ENCODE results near the gene ACSBG1.

Gene ACSBG1

GRCh38 chr15:78203346-78204225, 30.8 kb downstream of the ACSBG1 start:
- no peak for DNase-seq (ENCODE audit: low spot score)

DNA sequence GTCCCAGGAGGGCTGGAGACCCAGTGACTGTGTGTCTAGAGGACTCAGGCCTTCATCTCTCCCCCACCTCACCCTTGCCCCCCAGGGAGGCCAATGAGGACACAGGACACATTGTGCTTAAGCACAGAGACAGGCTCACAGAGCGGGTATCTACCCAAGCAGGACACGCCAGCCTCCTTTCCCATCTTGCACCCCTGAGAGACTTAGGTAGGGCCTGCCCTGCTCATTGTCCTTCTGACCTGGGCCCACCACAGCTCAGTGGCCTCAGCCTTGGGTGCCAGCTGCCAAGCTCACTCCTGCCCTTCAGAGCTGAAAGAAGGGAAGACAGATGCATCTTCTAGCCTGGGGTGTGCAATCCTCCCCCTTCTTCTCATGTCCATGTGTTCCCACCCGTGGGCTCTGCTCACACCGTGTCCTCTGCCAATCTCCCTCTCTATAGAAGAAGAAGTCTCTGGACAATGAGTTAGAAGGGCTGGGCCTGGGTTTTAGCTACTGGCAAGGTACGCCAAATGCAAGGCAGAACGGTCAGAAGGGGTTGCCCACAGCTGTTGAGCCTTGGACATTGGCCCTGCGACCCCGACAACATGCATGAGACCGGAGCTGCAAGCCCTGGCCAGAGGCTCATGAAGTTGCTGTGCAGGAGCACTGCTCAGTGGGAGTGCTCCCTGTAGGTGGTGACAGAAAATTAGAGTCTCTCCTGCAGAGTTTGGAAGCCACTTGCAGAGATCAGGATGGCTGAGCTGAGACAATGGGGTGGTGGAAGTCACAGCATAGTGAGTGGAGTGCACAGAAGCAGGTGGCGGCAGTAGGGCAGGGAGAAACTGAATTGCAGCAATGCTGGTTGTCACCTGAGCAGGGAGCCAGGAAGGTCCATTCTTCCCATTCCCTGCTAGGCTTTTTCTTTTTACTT, 32.8 kb downstream of the ACSBG1 start:
- no peak for DNase-seq (ENCODE audit: low spot score)

DNA sequence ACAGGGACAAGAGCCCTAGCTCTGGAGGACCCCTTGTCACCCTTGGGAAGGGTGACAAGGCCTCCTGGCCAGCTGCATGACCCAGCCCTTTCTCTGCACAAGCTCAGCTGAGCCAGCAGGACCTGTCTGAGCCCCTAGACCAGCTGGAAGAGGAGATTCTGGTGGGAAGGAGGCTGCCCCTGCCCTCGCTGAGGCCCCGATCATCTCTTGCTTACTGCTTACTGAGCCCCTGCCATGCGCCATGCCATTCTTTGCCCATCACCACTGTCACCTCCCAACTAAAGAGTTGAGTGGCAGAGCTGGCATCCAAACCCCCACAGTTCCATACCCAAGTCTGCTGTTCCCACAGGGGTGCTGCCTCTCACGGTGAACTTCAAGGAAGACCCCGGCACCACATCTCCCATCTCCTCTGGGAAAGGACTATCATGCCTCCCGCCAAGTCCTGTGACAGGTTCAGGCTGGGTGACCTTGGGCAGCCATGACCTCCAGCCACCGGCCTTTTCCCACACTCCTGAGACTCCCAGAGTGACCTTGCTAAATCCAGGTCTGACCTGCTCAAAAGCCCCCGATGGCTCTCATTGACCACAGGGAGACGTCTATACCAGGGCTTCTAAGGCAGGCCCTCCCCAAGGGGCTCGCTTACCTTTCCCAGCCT, 34.0 kb downstream of the ACSBG1 start:
- no peak for DNase-seq (ENCODE audit: low spot score)

DNA sequence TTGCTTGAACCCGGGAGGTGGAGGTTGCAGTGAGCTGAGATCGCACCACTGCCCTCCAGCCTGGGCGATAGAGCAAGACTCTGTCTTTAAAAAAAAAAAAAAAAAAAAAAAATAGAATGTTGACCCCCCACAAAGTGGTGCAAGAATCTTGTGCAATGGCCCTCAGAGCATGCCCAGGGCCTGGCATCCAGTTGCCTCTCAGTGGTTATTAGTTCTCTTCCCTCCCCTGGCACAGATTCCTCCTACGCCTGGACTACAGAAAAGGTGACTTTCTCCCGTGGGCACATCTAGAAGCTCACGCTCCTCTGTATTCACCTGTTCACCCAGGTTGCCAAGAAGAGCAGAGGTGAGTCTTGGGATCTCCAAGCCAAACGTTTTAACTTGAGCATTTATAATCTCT, 36.7 kb downstream of the ACSBG1 start:
- DNase-seq (ENCODE audit: low spot score) = no peak

DNA sequence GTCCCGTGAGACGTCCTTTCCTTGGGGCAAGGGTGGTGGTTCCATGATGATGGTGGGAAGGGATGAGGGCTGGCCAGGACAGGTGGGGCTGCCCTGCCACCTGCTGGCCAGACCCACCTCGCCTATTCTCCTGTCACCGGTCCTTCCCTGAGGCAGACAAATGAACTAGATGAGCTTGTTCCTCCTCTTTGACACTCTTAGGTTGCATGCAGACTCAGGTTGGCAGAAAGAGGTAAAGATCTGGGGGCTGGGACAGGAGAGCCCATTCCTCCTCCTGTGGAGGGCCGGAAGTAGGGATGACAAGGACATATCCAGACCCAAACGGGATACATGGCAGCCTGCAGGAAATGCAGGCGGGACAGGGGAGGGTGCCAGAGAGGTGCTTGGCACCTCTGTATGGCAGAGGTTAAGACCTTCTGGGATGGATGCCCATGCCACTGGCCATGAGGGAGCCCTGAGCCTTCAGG, 38.6 kb downstream of the ACSBG1 start:
- peak; percentile 46 for DNase-seq (ENCODE audit: low spot score)

DNA sequence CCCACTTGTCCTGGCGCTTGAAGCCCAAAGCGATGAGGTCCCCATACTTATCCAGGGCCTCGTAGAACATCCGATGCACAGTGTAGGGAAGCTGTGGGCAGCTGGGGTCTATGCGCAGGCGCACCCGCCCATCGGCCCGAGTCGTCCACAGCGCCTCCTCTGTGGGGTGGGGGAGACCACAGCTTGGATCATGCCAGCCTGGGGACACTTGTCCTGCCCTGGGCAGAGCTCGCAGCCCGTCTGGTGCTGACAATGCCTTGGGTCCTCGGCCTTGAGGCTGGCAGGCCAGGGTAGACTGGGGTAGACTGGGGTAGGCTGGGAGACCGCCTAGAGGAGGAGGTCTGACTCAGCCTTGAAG, 39.8 kb downstream of the ACSBG1 start:
- no peak for DNase-seq (ENCODE audit: low spot score)

GRCh38 chr15:78193731-78194567, 40.4 kb downstream of the ACSBG1 start:
- DNase-seq (ENCODE audit: low spot score) = no peak

DNA sequence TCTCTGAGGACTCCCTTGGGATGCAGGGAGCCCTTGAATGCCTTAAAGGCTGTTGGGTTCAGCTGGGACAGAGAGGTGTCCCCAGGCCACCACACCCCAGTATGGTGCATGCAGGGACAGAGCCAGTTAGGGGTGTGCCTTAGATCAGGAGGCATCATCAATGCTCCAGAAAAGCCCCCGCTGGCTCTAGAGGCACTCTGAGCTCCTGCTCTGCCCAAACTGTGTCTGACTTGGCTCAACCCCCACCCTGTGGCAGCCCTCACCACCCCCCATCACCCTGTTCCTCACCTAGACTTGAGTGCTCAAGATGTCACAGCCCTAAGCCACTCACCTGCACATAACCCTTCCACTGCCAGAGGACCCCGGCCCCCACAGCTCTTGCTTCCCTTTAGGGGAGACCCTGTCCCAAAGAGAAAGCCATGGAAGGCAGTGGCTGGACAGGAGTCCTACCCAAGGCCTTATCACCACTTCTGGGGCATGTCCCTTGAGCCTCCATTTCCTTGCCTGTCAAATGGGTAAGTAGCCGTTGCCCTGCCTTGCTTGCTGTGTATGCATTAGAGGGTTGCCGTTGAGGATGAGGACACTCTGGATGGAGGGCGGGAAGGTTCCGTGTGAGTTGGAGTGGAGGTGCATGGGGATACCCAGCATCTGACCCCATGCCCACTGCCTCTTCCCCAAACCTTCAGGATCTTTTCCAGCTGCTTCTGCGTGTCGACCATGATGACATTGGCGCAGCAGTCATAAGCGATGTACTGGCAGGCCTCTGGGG, 41.4 kb downstream of the ACSBG1 start:
- no peak for DNase-seq (ENCODE audit: low spot score)

DNA sequence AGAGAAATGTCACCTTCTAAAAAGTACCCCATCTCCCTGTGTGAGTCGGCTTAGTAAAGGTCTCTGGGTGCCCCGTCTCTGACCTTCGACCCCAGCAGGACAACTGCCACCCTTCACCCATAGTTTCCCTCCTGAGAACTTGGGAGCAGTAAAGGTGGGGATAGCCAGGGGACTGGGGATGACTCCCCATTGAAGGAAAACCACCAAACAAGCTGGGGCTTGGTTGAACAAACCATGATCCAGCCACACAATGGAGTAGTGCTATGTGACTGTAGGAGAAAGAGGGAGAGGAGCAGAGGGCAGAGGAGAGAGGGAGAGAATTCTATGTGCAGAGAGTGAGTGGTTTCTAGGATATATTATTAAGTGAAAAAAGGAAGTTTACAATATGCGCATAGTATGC, 51.5 kb downstream of the ACSBG1 start:
- DNase-seq (ENCODE audit: low spot score) = no peak

DNA sequence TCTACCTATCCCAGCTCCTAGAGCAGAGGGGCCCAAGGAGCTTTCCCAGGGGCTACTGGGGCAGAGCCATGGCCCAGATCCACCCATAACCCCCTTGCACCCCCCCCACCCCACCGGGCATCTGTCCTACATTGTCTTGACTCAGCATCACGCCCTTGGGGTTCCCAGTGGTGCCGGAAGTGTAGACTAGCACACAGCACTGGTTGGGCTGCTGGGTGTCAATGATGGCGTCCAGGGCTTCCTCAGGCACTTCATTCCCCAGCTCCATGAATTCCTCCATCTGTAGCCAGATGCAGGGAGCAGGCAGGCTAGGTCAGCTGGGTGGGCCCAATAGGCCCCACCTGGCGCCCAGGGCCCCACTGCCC, 52.0 kb downstream of the ACSBG1 start:
- DNase-seq (ENCODE audit: low spot score) = no peak

GRCh38 chr15:78179906-78180305, 54.5 kb downstream of the ACSBG1 start:
- DNase-seq (ENCODE audit: low spot score) = no peak

GRCh38 chr15:78179286-78179840, 55.0 kb downstream of the ACSBG1 start:
- DNase-seq (ENCODE audit: low spot score) = no peak

- no peak for DNase-seq (ENCODE audit: low spot score)
Observed at GRCh38 chr15:78178064-78178463, 56.3 kb downstream of the ACSBG1 start.

DNA sequence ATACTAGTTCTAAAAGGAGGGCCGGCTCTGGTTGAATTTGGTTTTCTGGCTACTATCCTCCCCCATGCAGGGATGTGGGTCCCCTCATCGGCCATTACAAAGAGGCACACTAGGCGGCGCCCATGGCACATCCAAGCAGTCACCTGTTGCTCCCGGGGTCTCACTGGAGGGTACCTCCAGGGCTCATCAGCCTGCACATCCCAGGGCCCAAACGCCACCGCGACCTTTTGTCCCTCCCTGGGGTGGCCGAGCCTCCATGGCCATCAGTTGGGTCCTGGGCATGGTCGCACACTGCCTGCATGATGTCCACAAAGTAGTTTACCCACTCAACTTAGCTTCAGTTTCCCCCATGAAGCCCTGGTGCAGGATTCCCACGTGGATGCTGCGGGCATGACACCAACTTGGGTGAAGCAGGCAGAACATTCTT, 56.9 kb downstream of the ACSBG1 start:
- peak; percentile 11 for DNase-seq (ENCODE audit: low spot score)

GRCh38 chr15:78175330-78175729, 59.0 kb downstream of the ACSBG1 start:
- no peak for DNase-seq (ENCODE audit: low spot score)

GRCh38 chr15:78174401-78174800, 60.0 kb downstream of the ACSBG1 start:
- DNase-seq (ENCODE audit: low spot score) = no peak

- no peak for DNase-seq (ENCODE audit: low spot score)
Observed at GRCh38 chr15:78171864-78172472, 62.4 kb downstream of the ACSBG1 start.

DNA sequence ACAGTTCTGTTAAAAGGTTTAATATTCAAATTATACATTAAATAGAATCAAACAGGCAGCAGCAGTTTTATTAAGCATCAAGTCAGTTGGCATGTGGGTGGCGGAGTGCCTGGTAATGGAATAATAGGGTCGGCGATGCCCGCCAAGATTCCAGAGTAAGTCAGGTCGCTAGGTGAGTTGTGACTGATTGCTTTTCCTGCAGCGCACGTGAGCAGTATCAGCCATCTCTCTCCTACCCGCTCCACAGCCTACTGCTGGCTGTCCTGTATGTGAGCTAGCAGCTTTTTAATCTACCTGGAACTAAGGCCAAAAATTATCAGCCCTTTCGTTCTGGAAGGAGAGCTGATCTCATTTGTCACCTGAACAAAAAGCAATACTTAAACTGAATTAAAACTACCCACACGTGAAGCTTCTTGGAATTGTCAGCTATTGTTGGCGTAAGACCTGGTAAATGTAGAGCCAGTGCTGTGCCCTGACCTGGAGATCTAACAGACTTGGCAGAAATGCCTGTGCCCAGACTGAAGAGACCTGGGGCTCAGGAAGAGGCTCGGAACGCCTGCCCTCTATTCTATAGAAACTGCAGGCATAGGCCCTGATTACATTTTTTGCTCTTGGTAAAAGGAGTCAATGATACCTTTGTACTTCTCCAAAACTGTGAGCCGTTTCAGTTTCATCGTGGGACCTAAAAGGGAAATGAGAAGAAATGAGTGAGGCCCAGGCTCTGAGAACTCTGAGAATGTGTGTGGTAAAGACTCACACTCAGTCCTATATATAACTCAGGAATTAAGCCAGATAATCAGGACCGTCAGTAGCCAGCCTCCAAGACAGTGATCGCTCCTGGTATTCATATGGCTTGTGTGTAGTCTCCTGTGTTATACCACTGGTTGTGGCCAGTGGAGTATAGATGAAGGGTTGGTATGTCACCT, 63.3 kb downstream of the ACSBG1 start:
- no peak for DNase-seq (ENCODE audit: low spot score)

DNA sequence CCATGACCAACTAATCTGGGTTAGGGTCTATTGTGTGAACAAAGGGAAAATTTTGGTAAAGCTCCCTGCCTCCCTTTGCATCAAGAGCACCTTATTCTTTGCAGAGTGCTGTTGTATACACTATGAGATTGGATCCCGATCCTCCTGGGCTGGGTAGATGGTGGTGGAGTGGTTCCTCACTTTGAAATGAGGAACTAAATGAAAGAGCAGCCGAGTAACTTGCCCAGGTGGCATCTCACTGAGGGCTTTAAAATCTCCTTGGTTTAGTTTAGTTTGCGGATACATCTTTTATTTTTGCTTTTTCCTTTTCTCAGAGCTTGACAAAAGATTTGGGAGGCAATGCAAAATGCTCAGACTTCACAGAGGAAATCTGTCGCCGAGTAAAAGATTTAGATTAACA, 65.8 kb downstream of the ACSBG1 start:
- DNase-seq (ENCODE audit: low spot score) = no peak
